NCI-H2081 treated with DMSO at 0.1 percent for 48 hours (cell line): Measurements from ENCODE around the gene PER2.

ENCODE experiments used
- DNase-seq: peaks from one replicate; lab custom pipeline; 2025; lab: John Stamatoyannopoulos, UW

Gene PER2

GRCh38 chr2:238308177-238308576 lies 19.8 kb upstream of the PER2 start:
- no peak for DNase-seq

DNA sequence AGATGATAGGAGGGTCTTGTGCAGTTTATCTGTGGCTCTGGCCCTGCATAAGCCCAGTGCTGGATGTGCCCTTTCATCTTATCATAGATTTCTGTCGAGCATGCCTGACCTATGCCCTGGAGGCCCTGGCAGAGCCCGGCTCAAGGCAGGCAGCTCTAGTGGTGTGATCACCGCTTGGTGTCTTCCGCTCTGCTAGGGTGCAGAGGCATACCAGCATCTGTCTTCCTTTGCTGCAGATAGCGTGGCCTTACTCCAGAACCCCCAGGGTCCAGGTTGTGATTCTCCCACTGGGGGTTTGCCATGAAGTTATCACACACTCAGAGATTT lies 18.2 kb upstream of the PER2 start:
- no peak for DNase-seq

- no peak for DNase-seq
Observed at GRCh38 chr2:238305965-238306671, 17.7 kb upstream of the PER2 start.

DNA sequence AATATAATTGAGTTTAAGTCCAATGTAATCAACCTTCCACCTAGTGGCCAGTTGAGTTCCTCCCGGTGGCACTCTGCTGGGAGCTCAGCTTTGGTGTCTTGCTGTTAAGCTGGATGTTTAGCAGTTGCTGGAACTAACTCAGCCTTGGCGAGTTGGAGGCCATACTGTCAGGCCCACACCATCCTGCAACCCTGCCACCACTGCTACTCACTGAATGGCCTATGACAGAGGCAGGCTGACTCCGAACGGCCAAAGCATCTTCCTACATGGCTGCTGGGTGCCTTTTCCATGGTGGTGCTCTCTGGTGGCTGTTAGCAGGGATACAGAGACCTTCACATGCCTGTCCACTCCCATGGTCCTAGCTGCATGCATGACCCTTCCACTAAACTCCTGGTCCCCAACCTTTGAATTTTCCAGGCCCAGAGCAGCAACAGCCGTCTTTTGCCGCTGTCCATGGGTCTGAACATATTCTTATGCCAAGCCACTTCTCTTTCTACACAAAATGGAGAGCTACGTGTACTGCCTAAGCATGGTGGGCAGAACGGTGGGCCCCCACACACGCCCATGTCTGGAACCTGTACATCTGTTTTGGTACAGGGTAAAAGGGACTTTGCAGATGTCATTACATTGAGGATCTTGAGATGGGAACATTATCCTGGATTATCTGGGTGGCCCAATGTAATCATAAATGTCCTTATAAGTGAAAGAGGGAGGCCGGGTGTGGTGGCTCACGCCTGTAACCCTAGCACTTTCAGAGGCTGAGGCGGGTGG lies 16.9 kb upstream of the PER2 start:
- no peak for DNase-seq

DNA sequence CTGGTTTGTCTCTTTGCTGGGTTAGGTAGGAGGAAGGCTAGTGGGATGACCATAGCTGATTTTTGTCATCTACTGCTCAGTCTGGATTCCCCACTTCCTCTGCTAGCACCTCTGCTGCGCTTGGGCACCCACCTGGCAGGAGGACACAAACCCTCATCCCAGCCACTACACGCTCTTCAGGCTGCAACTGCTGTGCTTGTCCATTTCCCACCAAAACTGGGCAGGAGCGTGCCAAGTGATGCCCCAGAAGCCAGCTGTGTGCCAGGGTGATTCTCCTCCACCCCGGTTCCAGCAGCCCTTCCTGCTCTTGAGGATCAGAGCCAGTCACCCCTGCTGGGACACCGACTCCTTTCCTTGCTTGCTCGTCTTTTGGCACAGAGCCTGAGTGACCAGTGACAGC lies 15.7 kb upstream of the PER2 start:
- no peak for DNase-seq

DNA sequence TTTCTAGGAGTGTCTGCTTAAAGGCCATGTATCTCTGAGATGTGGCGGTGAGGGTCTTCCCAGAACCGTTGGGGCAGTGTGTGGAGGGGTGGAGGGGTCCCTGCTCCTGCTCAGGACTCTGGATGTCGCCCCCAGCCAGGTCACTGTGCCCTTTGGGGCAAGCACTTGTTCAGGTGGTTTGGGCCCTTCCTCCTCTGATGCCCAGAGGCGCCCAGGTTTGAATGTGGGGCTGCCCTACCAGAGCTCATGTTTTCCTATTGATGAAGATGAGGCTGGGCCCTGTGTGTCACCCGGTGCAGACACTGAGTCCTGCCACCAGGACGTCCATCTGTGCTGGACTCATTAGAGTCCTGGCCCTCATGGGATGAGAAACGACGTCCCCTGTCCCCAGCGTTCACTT lies 14.3 kb upstream of the PER2 start:
- no peak for DNase-seq

GRCh38 chr2:238302087-238302486 lies 13.7 kb upstream of the PER2 start:
- no peak for DNase-seq

DNA sequence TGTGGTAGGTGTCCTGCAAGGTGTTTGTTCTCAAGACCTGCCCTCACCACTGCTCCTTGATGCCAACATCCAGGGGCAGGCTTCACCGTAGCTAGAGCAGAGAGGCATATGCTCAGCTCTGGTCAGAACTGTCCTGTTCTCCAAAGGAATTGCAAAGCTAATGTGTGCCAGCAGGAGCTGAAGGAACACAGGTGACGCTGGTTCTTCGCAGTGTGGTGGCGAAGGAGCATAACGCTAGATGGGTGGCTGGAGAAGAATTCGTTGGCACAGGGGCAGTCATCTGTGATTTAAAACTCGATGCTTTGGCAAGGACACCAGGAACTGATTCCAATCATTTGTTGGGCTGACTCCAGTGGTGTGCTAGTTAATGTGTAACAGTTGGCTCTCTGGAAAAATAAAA lies 11.4 kb upstream of the PER2 start:
- no peak for DNase-seq

- DNase-seq: no peak
Observed at GRCh38 chr2:238296638-238297457, 8.4 kb upstream of the PER2 start.

DNA sequence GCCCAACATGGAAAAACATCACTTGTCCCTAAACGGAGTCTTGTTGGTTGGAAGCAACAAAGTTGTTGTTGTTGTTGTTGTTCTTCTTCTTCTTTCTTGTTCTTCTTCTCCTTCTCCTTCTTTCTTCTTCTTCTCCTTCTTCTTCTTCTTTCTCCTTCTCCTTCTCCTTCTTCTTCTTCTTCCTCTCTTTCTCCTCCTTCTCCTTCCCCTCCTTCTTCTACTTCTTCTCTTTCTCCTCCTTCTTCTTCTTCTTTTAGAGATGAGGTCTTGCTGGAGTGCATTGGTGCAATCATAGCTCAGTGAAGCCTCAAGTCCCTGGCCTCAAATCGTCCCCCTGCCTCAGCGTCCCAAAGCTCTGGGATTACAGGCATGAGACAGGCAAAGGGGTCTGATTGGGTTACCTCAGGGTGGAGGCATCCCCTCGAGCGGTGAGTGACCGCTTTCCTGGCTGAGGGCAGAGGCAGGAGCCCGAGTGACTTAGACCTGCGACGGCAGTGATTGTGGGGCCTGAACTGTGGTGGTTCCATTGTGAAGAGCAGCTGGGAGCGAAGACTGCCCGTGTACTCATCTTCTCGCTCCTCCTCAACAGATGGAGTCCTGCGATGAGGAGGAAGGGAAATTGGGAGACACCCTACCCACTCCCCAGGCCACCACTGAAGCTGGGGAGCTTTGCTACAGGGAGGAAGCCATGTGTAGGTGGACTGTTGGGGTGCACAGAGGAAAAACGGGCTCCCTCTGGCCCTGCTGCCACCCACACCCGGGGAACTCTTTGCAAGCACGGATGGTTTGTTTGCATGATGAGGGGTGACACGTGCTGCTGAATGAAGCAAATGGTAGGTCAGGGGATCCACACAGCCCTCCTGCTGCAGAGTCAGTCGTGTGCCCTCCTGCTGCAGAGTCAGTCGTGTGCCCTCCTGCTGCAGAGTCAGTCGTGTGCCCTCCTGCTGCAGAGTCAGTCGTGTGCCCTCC lies 7.0 kb upstream of the PER2 start:
- no peak for DNase-seq

- no peak for DNase-seq
Observed at GRCh38 chr2:238294393-238295143, 6.2 kb upstream of the PER2 start.

DNA sequence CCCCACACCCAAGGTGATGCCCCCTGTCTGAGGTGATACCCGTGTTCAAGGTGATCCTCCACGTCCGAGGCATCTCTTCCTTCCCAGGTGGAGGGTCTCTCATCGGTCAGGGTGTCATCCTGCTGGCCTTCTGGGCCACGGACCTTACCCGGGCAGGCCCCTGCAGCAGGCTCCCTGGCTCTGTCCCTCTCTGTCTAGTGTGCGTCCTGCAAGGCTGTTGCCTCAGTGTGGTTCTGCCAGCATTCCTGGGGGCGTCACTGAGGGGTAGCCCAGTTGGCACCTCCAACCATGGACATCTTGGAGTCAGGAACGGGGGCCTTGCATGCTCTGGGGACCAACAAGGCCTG lies 5.6 kb upstream of the PER2 start:
- DNase-seq: no peak

- DNase-seq: no peak
Observed at GRCh38 chr2:238291550-238292281, 3.3 kb upstream of the PER2 start.

DNA sequence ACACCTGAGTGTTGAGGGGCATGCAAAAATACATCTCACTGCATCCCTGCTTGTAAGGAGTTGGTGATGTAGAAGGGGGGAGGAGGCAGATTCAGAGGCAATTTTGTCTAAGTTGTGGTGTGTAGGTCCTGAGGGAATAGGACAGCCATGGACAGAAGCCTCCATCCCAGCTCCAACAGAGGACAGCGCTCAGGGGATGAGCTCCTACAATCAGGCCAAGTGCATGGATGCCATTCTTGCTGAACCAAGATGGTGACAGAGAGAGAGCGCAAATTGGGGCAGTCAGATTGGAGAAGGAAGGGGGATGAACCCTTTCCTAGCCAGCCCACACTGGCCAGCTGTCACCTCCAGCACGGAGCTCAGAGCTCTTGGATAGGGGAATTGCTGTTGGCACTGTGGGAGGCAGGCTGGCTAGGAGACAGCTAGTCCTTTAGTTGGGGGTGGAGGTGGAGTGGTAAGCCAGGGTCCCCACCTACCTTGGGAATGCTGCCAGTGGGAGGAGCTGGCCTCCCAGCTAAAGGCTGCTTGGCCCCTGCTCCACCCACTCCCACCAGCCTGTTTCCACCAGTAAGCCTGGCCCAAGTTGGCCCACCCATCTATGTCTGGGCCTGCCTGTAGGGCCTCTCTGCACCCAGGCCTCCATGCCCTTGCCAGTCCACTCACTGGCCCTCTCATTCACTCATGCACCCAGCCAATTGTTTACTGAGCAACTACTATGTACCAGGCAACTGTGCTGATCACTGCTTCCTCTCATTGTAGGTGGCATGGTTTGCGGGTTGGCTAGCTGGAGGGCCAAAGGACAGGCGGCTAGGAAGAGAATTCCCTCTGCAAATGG lies 2.5 kb upstream of the PER2 start:
- no peak for DNase-seq

DNA sequence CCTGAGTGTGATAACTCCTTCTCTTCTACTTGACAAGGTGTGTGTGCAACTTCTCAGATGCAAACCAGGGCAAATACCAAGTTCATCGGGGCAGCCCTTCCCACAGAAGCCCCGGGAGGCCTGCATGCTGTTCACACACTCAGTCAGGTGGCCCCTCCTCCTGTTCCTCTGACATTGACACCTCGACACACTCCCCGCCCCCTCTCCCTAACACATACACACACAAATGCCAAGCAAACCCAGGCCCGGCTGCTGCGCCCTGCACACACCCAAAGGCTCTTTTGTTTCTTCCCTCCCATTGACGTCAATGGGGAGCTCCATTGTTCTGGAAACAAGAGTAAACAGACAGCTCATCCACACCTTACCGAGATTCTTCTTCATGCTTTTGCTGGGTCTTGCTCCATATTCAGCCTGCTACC lies 1.7 kb upstream of the PER2 start:
- DNase-seq: no peak

- DNase-seq: no peak
Observed at GRCh38 chr2:238289574-238289973, 1.2 kb upstream of the PER2 start.

DNA sequence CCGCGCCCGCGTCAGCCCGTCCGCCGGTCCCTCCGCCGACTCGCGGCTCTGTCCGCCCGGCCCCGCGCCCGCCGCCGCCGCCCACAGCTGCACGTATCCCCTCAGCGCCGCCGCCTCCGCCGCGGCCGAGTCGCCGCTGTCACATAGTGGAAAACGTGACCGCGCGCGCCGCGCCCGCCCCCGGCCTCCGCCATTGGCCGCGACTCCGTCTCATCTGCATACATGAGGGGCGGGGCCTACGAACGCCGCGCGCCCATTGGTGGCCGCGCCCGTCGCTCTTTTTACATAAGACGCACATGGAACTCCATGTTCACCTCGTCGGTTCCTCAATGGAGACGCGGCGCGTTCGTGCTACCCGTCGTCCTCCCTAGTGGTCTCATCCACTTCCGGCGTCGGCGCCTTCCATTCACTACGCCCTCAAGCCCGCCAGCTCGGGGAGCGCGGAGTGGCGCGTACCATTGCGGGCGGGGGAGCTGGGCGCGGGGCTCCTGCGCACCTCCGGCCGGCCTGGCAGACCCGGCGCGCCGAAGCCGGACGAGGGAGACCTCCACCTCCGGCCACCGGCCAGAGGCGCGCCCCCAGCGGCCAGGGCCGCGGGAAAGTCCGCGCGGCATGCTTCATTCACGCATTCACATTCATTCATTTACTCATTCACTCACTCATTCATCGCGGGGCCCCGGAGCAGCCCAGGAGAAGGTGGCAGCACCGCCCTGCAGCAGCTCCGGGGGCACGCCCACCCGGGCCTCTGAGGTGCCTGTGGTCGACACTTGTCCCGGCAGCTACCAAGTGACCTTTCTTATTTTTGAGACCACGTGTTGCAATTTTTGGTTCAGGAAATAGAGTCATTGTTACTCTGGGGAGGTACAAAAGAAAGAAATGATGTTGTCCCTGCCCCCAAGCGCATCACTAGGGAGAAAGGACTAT lies 502 bp upstream of the PER2 start:
- peak; percentile 93 for DNase-seq

- DNase-seq: no peak
Observed at GRCh38 chr2:238286987-238287736, 1.2 kb downstream of the PER2 start.
